NOMO-1 (cell line): Measurements from ENCODE around the gene MYH4.

Experiments
- DNase-seq, 2 experiments: peaks; one replicate each; lab custom pipeline; 2025; ENCODE audit not compliant: unreplicated experiment in 2 of 2; lab: John Stamatoyannopoulos, UW

The MYH4 gene

DNA sequence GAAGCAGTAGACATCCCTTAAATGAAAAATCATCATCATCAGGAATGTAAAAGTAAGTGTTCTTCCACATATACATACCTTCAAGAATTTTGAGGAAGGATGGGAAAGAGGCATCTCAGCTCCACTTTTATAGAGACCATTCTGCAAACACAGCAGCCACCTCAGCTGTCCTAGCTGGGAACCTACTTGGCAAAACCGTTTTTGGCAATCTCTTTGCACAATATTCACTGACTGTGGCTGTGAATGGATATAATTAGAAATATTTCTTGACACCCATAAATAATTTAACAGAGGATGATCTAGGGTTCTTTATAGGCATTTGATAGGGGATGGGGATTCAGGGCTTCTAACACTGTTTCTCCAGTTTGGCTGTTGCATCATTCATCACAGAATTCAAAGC is at the start of gene MYH4:
TSS of gene MYH4 (minus strand) at position 101 of the 400 bp plus-strand sequence. CDS start 2,814 bp downstream, outside the sequence.
- DNase-seq = no peak

GRCh38 chr17:10518271-10519037 is 49.1 kb upstream of the MYH4 start, which contains the start of gene MYH1:
Gene MYH1 (minus strand): TSS chr17:10518542. CDS start chr17:10516642, 1,900 bp downstream.
- no peak for DNase-seq

DNA sequence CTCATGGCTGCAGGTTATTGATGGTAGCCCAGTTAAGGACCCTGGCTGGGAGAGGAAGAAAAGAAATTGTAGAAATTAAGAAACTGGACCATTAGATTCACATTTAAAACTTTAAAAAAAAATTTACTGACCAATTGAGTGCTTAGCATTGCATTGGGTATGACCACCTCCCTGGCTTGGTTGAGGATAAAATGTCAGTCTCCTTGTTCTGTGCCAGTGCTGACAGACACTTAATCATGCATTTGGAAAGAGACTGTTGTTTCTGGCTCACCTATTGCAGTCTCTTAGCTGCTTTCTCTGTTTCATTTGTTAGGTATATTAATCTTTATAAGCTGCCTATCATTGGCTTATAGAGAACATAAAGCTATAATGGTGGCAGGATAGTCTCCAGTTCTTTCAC is 47.3 kb upstream of the MYH4 start:
- no peak for DNase-seq

DNA sequence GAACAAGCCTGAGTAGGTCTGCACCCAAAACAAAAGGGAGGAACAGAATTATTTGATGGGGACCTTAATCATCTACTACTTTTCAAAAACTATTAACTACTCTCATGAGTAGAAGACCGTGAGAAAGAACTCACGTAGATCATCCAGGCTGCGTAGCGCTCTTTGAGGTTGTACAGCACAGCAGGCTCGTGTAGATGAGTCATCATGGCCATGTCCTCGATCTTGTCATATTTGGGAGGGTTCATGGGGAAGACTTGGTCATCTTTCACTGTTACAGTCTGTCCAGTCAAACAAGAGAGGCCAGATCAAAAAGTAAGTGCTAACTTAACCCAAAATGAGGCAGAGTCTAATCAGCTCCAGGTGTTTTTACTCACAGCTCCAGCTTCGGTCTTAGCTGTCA is 46.7 kb upstream of the MYH4 start:
- no peak for DNase-seq

- no peak for DNase-seq
These were observed 44.1 kb upstream of the MYH4 start for GRCh38 chr17:10513299-10514067.

GRCh38 chr17:10512856-10513255 is 43.5 kb upstream of the MYH4 start:
- DNase-seq = no peak

DNA sequence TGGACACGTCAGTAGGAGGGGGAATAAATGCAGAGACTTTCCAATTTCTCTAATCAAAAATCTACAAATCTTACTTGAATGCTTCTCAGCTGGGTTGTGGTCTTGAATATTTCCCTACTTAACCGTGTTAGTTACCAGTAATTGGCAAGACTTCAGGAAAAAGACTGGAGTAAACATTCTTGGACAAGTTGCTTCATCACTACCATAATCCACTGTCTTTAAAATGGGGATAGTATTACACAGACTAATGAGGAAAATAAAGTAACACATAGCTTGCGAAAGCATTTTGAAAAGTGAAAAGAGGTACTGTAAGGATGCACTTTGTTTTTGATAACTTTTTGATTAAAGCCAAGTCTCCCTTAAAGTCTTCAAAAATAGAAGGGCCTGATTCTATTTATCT is 30.6 kb upstream of the MYH4 start:
- DNase-seq = no peak

- no peak for DNase-seq
These were observed 22.6 kb upstream of the MYH4 start for GRCh38 chr17:10492004-10492403.

GRCh38 chr17:10482252-10482651 is 12.9 kb upstream of the MYH4 start:
- no peak for DNase-seq

- DNase-seq = no peak
These were observed 8.3 kb upstream of the MYH4 start for GRCh38 chr17:10477701-10478100.

GRCh38 chr17:10474536-10474935 is 5.2 kb upstream of the MYH4 start:
- no peak for DNase-seq

DNA sequence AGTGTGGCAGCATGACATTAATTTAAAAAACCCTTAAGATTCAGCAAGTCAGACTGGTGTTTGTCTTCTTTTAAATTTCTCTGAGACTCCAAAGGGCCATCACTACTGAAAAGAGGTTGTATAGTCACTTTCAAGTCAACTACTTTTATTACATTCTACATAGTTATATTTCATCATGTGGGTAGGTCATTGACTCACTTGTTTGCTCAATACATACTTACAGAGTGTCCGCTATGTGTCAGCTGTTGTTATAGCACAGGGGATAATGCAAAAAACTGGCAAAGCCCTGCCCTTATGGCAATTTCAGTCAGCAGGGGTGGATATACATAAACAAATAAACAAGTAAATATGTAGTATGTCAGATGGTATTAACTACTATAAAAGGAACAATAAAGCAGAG is 2.5 kb upstream of the MYH4 start:
- DNase-seq = no peak

DNA sequence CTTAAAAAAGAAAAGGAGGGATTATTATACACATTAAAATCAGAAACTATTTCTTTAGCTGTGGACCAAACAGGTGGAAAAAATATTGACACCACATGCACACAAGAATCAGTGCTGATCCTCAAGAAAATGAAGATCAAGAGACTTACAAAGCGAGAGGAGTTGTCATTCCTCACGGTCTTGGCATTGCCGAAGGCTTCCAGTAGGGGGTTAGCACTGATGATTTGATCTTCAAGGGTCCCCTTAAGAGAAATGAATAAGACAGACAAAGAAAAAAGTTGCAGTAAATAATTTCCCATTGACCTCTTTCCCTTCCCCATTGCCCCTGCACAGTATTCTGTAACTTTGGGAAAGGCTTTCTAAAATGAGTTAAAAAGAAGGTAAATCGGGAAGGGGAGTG is 6.0 kb downstream of the MYH4 start:
- DNase-seq = no peak

GRCh38 chr17:10460062-10460461 is 9.3 kb downstream of the MYH4 start:
- DNase-seq = no peak

DNA sequence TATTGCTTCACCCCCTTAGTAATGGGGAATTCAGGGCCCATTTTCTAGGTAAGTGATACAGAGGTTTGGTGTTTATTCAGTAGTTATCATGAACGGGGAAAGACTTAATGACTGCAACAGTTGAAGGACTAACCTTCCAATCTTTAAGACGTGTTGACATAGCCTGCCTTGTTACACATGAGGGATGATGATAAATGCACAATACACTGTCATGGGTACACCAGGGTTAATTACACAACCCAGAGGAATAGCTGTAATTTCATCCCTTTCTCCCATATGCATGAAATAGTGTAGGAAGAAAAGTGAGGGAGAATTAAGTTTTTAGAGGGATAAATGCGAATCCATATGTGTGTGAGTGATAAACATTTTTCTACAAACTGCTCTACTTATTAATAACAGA is 10.7 kb downstream of the MYH4 start:
- DNase-seq = no peak

- DNase-seq = no peak
These were observed 11.4 kb downstream of the MYH4 start for GRCh38 chr17:10457952-10458351.

DNA sequence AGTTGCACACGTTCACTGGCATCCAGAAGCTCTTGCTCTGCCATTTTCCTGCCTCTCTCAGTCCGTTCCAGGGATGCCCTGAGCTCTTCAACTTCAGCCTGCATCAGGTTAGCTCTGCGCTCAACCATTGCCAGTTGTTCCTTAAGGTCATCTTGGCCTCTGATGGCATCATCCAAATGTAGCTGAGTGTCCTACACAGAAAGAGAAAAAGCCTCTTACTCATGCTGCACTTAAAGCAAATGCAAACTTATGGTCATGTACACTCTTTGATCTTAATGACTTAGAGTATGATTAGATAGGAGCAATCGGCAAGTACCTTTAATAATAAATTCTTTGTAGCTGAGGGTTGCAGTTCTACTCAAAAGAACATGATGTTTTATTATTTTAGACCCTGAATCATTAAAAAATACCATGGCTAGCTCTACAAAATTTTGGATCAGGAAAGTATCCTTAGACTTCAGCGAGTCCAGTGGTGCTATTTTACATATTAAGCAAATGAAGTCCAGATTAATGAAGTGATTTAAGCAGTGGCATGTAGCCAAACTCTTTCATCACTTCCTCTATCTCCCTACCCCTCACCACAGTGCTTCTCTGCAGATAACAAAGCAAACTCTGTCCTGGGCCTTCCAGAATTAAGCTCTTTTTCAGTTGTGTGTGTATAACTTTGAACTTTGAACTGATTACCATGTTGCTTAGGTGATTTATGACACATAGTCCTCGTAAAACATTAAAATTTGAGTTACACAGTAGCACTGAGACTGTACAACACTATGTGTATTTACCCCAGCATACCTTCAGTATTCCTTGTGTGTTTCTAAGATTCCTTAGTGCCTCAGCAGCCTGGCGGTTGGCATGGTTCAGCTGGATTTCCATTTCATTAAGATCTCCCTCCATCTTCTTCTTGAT is 22.1 kb downstream of the MYH4 start:
- DNase-seq = no peak

DNA sequence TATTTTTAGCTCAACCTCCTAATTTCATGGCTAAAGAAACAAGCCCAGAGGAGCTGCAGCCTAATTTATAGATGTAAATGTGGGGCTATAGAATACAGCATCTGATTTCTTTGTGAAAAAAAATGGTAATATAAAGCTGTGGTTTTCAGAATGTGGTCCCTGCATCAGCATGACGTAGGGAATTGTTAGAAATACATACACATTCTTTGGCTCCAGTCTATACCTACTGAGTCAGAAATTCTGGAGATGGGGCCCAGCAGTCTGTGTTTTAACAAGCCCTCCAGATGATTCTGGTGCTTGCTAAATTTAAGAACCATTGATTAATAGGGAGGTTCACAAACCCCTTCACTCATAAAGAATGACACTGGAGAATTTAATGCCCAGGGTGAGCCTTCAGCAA is 29.5 kb downstream of the MYH4 start:
- DNase-seq = no peak

DNA sequence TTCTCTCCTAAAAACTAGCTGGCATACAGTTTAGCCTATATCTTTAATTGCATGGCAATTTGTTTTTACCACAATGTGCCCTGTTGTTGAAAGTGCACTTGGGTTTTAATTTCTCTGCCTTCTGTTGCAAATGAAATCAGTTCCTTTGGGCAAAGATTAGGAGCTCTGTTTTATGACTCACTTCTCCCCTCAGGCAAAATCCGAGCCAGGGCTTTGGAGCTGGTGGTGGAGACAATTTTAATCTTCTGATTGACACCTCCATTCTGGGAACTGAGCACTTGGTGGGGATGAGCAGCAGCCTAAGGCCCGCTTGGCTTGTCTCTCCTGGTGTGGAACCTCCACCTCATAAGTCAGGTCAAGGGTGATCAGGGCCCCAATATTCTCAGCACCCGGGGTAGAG is 34.3 kb downstream of the MYH4 start:
- DNase-seq = no peak

DNA sequence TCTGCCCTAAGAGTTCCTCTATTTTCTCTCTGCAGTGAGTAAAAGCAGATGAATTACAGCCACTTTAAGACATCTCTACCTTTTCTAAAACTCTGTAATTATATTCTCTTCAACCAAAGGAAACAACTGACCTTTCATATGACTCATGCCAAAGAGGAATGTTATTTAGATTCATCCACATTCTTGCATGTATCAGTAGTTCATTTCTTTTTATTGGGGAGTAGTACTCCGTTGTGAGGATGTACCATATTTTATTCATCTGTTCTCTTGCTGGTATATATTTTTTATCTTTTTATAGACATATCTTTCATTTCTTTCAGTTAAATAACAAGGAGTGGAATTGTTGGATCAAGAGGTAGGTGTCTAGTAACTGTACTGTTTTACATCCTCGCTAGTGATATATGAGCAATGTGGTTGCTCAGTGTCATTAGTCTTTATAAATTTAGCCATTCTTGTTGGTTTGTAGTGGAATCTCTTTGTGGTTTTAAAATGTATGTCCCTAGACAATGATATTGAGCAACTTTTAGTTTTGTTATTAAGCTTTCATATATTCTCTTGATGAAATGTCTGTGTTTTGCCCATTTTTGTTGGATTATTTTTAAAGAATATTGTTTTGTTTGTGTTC is 39.8 kb downstream of the MYH4 start:
- no peak for DNase-seq

DNA sequence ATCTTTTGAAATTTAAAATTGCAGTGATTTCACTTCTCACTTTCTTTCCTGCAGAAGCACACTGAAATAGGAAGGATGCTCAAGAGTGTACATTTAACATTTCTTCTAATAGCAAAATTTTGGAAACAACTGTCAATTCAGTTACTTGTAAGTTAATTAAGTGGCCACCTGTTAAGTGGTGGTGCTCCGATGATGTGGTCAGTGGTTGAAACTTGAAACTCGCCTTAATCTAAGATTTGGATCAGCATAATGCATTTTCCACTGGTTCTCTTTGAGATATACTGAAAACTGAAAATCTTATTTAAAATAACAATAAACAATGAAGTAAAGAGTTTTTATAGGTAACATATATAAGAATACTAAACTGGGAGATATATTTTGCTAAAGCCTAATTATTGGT is 40.6 kb downstream of the MYH4 start:
- no peak for DNase-seq
